ENCODE measurements around the gene ANKRD11.
"Not testable (repeated sequence)": the region's sequence is repeated elsewhere in the genome, so short reads cannot be mapped to it uniquely, and the experiment has no call there.

Gene ANKRD11

GRCh38 chr16:89455692-89456091 is 34.7 kb downstream of the ANKRD11 start:
- Histone ChIP-seq H3K36me3 (ENCODE audit: insufficient read depth, low read depth, low read length) (no peaks in the 10 kb centered on the region), H3K9ac (ENCODE audit: low read depth, low read length) (no peak overlapping the region), H3K27me3 (ENCODE audit: insufficient read depth, low read length) (no peaks in the 10 kb centered on the region), H3K4me3 (ENCODE audit: low read length) (no peak overlapping the region), H3K4me1 (ENCODE audit: insufficient read depth, low read length) (0 out of 2 replicates have a peak, but pooled peaks cover 3% of the 10 kb centered on the region), H3K9me3 (ENCODE audit: insufficient read depth, low read depth, low read length) (no peaks in the 10 kb centered on the region), H3K27ac (ENCODE audit: low read length) (no peak overlapping the region)

- Histone ChIP-seq H3K4me3 (ENCODE audit: low read length) (no peak overlapping the region), H3K9me3 (ENCODE audit: insufficient read depth, low read depth, low read length) (no peaks in the 10 kb centered on the region), H3K27me3 (ENCODE audit: insufficient read depth, low read length) (no peaks in the 10 kb centered on the region), H3K36me3 (ENCODE audit: insufficient read depth, low read depth, low read length) (no peaks in the 10 kb centered on the region), H3K9ac (ENCODE audit: low read depth, low read length) (no peak overlapping the region), H3K4me1 (ENCODE audit: insufficient read depth, low read length) (0 out of 2 replicates have a peak, but pooled peaks cover 3% of the 10 kb centered on the region), H3K27ac (ENCODE audit: low read length) (no peak overlapping the region)
Observed at GRCh38 chr16:89455178-89455577, 35.2 kb downstream of the ANKRD11 start.

- H3K9me3 ChIP-seq (ENCODE audit: insufficient read depth, low read depth, low read length); H3K4me1 ChIP-seq (ENCODE audit: insufficient read depth, low read length); H3K9ac ChIP-seq (ENCODE audit: low read depth, low read length): not testable (repeated sequence)
Observed at GRCh38 chr16:89454378-89455125, 35.8 kb downstream of the ANKRD11 start.

DNA sequence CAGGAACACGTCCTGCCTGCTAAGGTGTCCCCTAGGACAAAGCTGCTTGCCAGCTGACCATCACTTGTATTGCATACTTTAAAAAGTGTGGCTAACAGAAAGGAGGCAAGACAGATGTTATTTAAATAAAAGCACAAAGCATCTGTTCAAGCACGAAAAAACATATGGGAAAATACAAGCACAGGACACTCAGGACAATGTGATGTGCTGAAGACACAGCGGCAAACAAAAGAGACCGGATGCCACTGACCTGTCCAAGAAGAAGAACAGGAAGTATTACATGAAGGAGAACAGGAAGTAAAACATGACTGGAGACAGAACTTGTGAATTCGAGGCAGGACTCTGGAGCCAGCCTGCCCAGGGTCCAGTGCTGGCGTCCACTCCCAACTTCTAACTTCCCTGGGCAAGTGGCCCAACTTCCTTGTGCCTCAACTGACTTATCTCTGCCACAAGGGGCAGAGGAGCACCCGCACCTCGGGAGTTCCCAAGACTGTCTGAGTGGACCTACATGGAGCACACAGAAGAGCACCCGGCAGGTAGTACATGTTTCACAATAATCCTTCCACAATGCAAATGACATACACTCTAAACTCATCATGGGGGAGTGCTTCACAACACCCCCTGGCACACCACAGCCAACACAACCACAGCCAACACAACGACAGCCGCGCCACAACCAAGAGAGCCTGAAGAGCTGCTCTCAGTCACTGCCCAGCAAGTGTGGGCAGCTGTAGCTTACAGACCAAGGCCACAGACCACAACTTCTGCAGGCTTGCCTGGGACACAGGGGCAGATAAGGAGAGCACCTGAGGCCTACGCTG is 36.6 kb downstream of the ANKRD11 start:
- H3K4me1 ChIP-seq (ENCODE audit: insufficient read depth, low read length): no peaks in the 10 kb centered on the region
- no peak overlapping the region for H3K27ac ChIP-seq (ENCODE audit: low read length)
- no peaks in the 10 kb centered on the region for H3K36me3 ChIP-seq (ENCODE audit: insufficient read depth, low read depth, low read length)
- H3K4me3 ChIP-seq (ENCODE audit: low read length): no peak overlapping the region
- H3K9ac ChIP-seq (ENCODE audit: low read depth, low read length): no peak overlapping the region
- H3K9me3 ChIP-seq (ENCODE audit: insufficient read depth, low read depth, low read length): no peaks in the 10 kb centered on the region
- no peaks in the 10 kb centered on the region for H3K27me3 ChIP-seq (ENCODE audit: insufficient read depth, low read length)

More at GRCh38 chr16:89454378-89455125, 35.8 kb downstream of the ANKRD11 start:
- H3K27ac ChIP-seq (ENCODE audit: low read length); H3K36me3 ChIP-seq (ENCODE audit: insufficient read depth, low read depth, low read length); H3K4me3 ChIP-seq (ENCODE audit: low read length); H3K27me3 ChIP-seq (ENCODE audit: insufficient read depth, low read length): not testable (repeated sequence)

DNA sequence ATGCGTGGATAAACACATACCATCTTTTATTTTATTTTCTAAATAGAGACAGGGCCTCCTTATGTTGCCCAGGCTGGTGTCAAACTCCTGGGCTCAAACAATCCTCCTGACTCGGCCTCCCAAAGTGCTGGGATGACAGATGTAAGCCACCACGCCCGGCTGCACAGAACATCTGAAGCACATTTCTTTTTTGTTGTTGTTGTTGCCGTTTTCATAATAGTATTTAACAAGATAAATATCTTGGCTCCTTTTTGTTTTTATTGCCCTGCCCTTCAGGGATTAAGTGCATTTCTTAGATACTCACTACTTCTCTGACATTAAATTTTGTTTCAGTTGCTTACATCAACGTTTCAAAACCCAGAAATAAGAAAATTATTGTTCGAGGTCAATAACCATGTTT is 37.4 kb downstream of the ANKRD11 start:
- Histone ChIP-seq H3K36me3 (ENCODE audit: insufficient read depth, low read depth, low read length) (no peaks in the 10 kb centered on the region), H3K27me3 (ENCODE audit: insufficient read depth, low read length) (no peaks in the 10 kb centered on the region), H3K9ac (ENCODE audit: low read depth, low read length) (no peak overlapping the region), H3K9me3 (ENCODE audit: insufficient read depth, low read depth, low read length) (no peaks in the 10 kb centered on the region), H3K27ac (ENCODE audit: low read length) (no peak overlapping the region), H3K4me3 (ENCODE audit: low read length) (no peak overlapping the region), H3K4me1 (ENCODE audit: insufficient read depth, low read length) (no peaks in the 10 kb centered on the region)

DNA sequence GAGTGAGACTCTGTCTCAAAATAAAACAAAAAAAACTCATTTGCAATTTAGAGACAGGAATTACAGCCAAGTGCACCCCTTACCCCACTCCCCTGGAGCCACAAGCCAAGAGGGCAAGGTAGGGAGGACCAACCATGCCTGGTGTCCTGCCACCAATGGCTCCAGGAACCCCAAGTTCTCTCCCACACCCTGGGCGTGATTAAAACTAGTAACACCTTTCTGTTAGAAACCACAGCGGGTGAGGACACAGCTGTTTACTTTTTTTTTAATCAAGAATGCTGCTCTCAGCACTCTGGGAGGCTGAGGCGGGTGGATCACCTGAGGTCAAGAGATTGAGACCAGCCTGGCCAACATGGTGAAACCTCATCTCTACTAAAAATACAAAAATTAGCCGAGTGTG is 38.1 kb downstream of the ANKRD11 start:
- Histone ChIP-seq H3K27ac (ENCODE audit: low read length) (no peak overlapping the region), H3K4me3 (ENCODE audit: low read length) (no peak overlapping the region), H3K9ac (ENCODE audit: low read depth, low read length) (no peak overlapping the region), H3K27me3 (ENCODE audit: insufficient read depth, low read length) (no peaks in the 10 kb centered on the region), H3K9me3 (ENCODE audit: insufficient read depth, low read depth, low read length) (no peaks in the 10 kb centered on the region), H3K36me3 (ENCODE audit: insufficient read depth, low read depth, low read length) (no peaks in the 10 kb centered on the region), H3K4me1 (ENCODE audit: insufficient read depth, low read length) (no peaks in the 10 kb centered on the region)

DNA sequence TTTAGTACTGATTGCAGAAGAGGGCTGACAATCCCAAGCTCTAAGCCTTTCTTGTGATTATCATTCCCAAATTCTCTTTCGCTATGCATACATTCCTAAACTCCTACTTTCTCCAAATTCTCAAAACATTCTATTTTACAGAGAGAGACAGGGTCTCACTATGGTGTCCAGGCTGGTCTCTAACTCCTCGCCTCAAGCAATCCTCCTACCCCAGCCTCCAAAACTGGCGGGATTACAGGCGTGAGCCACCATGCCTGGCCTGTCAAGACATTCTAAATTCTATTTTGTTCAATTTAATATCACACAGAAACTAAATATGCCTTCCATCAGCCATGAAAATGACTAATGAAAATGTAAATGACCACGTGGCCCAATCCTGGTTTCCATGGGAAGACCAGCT is 39.8 kb downstream of the ANKRD11 start:
- Histone ChIP-seq H3K36me3 (ENCODE audit: insufficient read depth, low read depth, low read length) (no peaks in the 10 kb centered on the region), H3K9me3 (ENCODE audit: insufficient read depth, low read depth, low read length) (no peaks in the 10 kb centered on the region), H3K9ac (ENCODE audit: low read depth, low read length) (no peak overlapping the region), H3K27me3 (ENCODE audit: insufficient read depth, low read length) (no peaks in the 10 kb centered on the region), H3K4me1 (ENCODE audit: insufficient read depth, low read length) (no peaks in the 10 kb centered on the region), H3K4me3 (ENCODE audit: low read length) (no peak overlapping the region), H3K27ac (ENCODE audit: low read length) (no peak overlapping the region)

DNA sequence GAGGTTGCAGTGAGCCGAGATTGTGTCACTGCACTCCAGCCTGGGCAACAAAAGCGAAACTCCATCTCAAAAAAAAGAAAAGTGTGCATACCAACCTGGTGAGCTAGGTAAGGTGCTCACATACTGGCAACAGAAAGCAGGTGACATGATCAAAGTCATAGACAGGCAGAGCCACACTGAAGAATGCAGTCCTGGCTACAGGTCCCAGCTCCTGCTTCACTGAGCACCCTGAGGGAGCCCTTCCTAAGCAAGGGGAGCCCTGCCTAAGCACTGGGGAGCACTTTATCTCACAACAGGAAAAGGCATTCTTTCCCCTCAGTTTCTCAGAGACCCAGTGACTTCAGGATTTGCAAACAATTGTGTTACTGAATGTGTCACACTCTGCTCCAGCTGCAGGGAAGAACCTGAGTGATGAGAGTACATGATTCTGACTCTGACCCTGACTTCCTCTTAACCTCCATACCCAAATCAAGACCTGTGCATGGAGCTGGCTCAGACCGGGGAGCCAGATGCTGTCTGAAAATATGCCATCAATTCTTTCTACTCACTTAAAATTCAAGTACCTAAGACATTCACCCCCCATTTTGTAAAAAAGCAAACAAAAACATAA is 40.5 kb downstream of the ANKRD11 start:
- Histone ChIP-seq H3K4me1 (ENCODE audit: insufficient read depth, low read length) (peaks cover 2% of the 10 kb centered on the region; the same call in 1 of the 2 replicates), H3K9me3 (ENCODE audit: insufficient read depth, low read depth, low read length) (no peaks in the 10 kb centered on the region), H3K27me3 (ENCODE audit: insufficient read depth, low read length) (no peaks in the 10 kb centered on the region), H3K9ac (ENCODE audit: low read depth, low read length) (no peak overlapping the region), H3K27ac (ENCODE audit: low read length) (no peak overlapping the region), H3K36me3 (ENCODE audit: insufficient read depth, low read depth, low read length) (no peaks in the 10 kb centered on the region), H3K4me3 (ENCODE audit: low read length) (no peak overlapping the region)

DNA sequence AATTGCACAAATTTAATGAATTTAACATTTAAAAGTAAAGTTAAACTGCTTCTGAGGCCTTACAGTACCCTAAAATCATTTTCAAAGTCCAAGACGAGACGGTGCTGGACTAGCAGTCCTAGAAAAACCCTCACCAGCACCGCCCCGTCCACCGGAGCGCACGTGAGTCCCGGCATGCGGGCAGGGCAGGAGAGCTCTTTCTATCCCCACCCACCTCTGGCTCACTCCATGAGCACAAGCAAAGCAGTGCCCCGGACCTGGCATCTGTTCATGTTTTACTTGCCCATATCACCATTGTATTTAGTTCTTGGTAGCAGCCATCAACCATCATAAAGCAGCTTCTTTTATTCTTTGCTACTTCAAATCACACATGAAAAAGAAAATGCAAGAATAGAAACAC is 41.7 kb downstream of the ANKRD11 start:
- H3K27ac ChIP-seq (ENCODE audit: low read length): no peak overlapping the region
- peaks cover 9% of the 10 kb centered on the region for H3K4me1 ChIP-seq (ENCODE audit: insufficient read depth, low read length)
- H3K27me3 ChIP-seq (ENCODE audit: insufficient read depth, low read length): no peaks in the 10 kb centered on the region
- no peaks in the 10 kb centered on the region for H3K36me3 ChIP-seq (ENCODE audit: insufficient read depth, low read depth, low read length)
- H3K9ac ChIP-seq (ENCODE audit: low read depth, low read length): no peak overlapping the region
- H3K9me3 ChIP-seq (ENCODE audit: insufficient read depth, low read depth, low read length): no peaks in the 10 kb centered on the region
- H3K4me3 ChIP-seq (ENCODE audit: low read length): no peak overlapping the region

- no peak overlapping the region for H3K4me3 ChIP-seq (ENCODE audit: low read length)
- peaks cover 22% of the 10 kb centered on the region for H3K4me1 ChIP-seq (ENCODE audit: insufficient read depth, low read length)
- H3K9me3 ChIP-seq (ENCODE audit: insufficient read depth, low read depth, low read length): no peaks in the 10 kb centered on the region
- no peak overlapping the region for H3K9ac ChIP-seq (ENCODE audit: low read depth, low read length)
- no peaks in the 10 kb centered on the region for H3K27me3 ChIP-seq (ENCODE audit: insufficient read depth, low read length)
- no peaks in the 10 kb centered on the region for H3K36me3 ChIP-seq (ENCODE audit: insufficient read depth, low read depth, low read length)
- no peak overlapping the region for H3K27ac ChIP-seq (ENCODE audit: low read length)
Observed at GRCh38 chr16:89446975-89447293, 43.4 kb downstream of the ANKRD11 start.

- Histone ChIP-seq H3K27me3 (ENCODE audit: insufficient read depth, low read length) (no peaks in the 10 kb centered on the region), H3K4me1 (ENCODE audit: insufficient read depth, low read length) (peaks cover 22% of the 10 kb centered on the region), H3K9ac (ENCODE audit: low read depth, low read length) (no peak overlapping the region), H3K27ac (ENCODE audit: low read length) (no peak overlapping the region), H3K4me3 (ENCODE audit: low read length) (no peak overlapping the region), H3K9me3 (ENCODE audit: insufficient read depth, low read depth, low read length) (no peaks in the 10 kb centered on the region), H3K36me3 (ENCODE audit: insufficient read depth, low read depth, low read length) (no peaks in the 10 kb centered on the region)
Observed at GRCh38 chr16:89446136-89446974, 44.0 kb downstream of the ANKRD11 start.
